ENCODE data around the gene NCAPG. TPM values are rescaled to one million over a fixed set of nuclear protein-coding genes. Genes with fewer than 3 reads are reported as not detected.
"Not testable (repeated sequence)": the region's sequence is repeated elsewhere in the genome, so short reads cannot be mapped to it uniquely, and the experiment has no call there.

The NCAPG gene
- total RNA-seq, 2 donors from 2014 or later = 0.20 to 0.44 TPM

GRCh38 chr4:17854036-17854435, 43.3 kb downstream of the NCAPG start:
- no peaks in the 10 kb centered on the region for H3K36me3 ChIP-seq
- no peak for TF ChIP-seq CTCF (IDR thresholded peaks at IDR 0.05)
- H3K4me3 ChIP-seq = no peak overlapping the region
- H3K27ac ChIP-seq = no peak overlapping the region
- no peaks in the 10 kb centered on the region for H3K27me3 ChIP-seq
- no peaks in the 10 kb centered on the region for H3K4me1 ChIP-seq
- no peak for DNase-seq (ENCODE audit: low spot score)
- no peaks in the 10 kb centered on the region for H3K9me3 ChIP-seq

- H3K9me3 ChIP-seq = peaks cover 0 to 10% of the 10 kb centered on the region in 2 donors
- no peak overlapping the region for H3K4me3 ChIP-seq
- TF ChIP-seq CTCF (IDR thresholded peaks at IDR 0.05) = no peak
- H3K36me3 ChIP-seq = no peaks in the 10 kb centered on the region
- no peak overlapping the region for H3K27ac ChIP-seq
- H3K4me1 ChIP-seq = no peaks in the 10 kb centered on the region
- H3K27me3 ChIP-seq = no peaks in the 10 kb centered on the region
- DNase-seq (ENCODE audit: low spot score) = no peak
Observed at GRCh38 chr4:17859793-17860406, 49.1 kb downstream of the NCAPG start.

- not testable (repeated sequence) for H3K9me3 ChIP-seq; H3K4me3 ChIP-seq; H3K4me1 ChIP-seq; H3K27me3 ChIP-seq; H3K27ac ChIP-seq; H3K36me3 ChIP-seq; DNase-seq (ENCODE audit: low spot score)
Observed at GRCh38 chr4:17861906-17862305, 51.1 kb downstream of the NCAPG start.

GRCh38 chr4:17865866-17866363, 55.1 kb downstream of the NCAPG start:
- H3K27ac ChIP-seq = no peak overlapping the region
- no peaks in the 10 kb centered on the region for H3K4me1 ChIP-seq
- peaks cover 0 to 10% of the 10 kb centered on the region in 2 donors for H3K9me3 ChIP-seq
- no peaks in the 10 kb centered on the region for H3K36me3 ChIP-seq
- H3K27me3 ChIP-seq = no peaks in the 10 kb centered on the region
- H3K4me3 ChIP-seq = no peak overlapping the region
- no peak for TF ChIP-seq CTCF (IDR thresholded peaks at IDR 0.05)
- no peak for DNase-seq (ENCODE audit: low spot score)

- no peaks in the 10 kb centered on the region for H3K4me1 ChIP-seq
- DNase-seq (ENCODE audit: low spot score) = no peak
- H3K27ac ChIP-seq = no peak overlapping the region
- H3K36me3 ChIP-seq = no peaks in the 10 kb centered on the region
- H3K27me3 ChIP-seq = no peaks in the 10 kb centered on the region
- no peak overlapping the region for H3K4me3 ChIP-seq
- TF ChIP-seq CTCF (IDR thresholded peaks at IDR 0.05) = no peak
- H3K9me3 ChIP-seq = peaks cover 0 to 5% of the 10 kb centered on the region in 2 donors
Observed at GRCh38 chr4:17866810-17867209, 56.0 kb downstream of the NCAPG start.

- TF ChIP-seq CTCF (IDR thresholded peaks at IDR 0.05) = no peak
- no peaks in the 10 kb centered on the region for H3K27me3 ChIP-seq
- H3K9me3 ChIP-seq = peaks cover 0 to under 1% of the 10 kb centered on the region in 2 donors
- H3K4me3 ChIP-seq = no peak overlapping the region
- H3K4me1 ChIP-seq = no peaks in the 10 kb centered on the region
- no peak for DNase-seq (ENCODE audit: low spot score)
- no peaks in the 10 kb centered on the region for H3K36me3 ChIP-seq
- H3K27ac ChIP-seq = no peak overlapping the region
Observed at GRCh38 chr4:17867276-17867675, 56.5 kb downstream of the NCAPG start.

Data from right atrium auricular region (tissue), 2 donors.